Measurements from ENCODE around the gene ADCK1. TPM values are rescaled to one million over a fixed set of nuclear protein-coding genes. Genes with fewer than 3 reads are reported as not detected.
A peak's percentile ranks its signal among the peaks of the same experiment; 100 is the strongest.

Gene ADCK1
- total and polyA plus RNA-seq, 4 donors = 5.7 to 8.8 (median 7.0) TPM

- no peak overlapping the region for H3K4me3 ChIP-seq
- no peak overlapping the region for H3K9ac ChIP-seq (ENCODE audit: insufficient read depth in 1 of 2, low read length in 2 of 2)
- H3K4me1 ChIP-seq (ENCODE audit: control insufficient read depth in 5 of 5, insufficient read depth in 5 of 5, low read length in 5 of 5) = peaks cover 0 to 3% (median 0%) of the 10 kb centered on the region in 5 donors
- ATAC-seq (ENCODE audit: insufficient read depth, low FRiP score) (no peak), DNase-seq (peak; percentile 26 to 35 (median 33))
- H3K27me3 ChIP-seq (ENCODE audit: control insufficient read depth in 3 of 3, insufficient read depth in 3 of 3, low read length in 2 of 3) = peaks cover 3 to 20% (median 14%) of the 10 kb centered on the region in 3 donors
- 1 to 3% methylated on average over 33 to 35 of the region's 35 CpGs for WGBS, 2 donors
- H3K36me3 ChIP-seq (ENCODE audit: control insufficient read depth in 4 of 4, insufficient read depth in 4 of 4, low read length in 4 of 4) = no peaks in the 10 kb centered on the region
- no peak overlapping the region for H3K27ac ChIP-seq (ENCODE audit: low read depth in 1 of 2, low read length in 1 of 2)
- no peaks in the 10 kb centered on the region for H3K9me3 ChIP-seq (ENCODE audit: control insufficient read depth in 4 of 4, insufficient read depth in 3 of 4, low read length in 3 of 4)
- TF ChIP-seq, protein P1, sequence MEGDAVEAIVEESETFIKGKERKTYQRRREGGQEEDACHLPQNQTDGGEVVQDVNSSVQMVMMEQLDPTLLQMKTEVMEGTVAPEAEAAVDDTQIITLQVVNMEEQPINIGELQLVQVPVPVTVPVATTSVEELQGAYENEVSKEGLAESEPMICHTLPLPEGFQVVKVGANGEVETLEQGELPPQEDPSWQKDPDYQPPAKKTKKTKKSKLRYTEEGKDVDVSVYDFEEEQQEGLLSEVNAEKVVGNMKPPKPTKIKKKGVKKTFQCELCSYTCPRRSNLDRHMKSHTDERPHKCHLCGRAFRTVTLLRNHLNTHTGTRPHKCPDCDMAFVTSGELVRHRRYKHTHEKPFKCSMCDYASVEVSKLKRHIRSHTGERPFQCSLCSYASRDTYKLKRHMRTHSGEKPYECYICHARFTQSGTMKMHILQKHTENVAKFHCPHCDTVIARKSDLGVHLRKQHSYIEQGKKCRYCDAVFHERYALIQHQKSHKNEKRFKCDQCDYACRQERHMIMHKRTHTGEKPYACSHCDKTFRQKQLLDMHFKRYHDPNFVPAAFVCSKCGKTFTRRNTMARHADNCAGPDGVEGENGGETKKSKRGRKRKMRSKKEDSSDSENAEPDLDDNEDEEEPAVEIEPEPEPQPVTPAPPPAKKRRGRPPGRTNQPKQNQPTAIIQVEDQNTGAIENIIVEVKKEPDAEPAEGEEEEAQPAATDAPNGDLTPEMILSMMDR (IDR thresholded peaks at IDR 0.05; ENCODE audit: control extremely low read depth, extremely low read depth) = no peak
Measured at GRCh38 chr14:77965919-77966435, 166.1 kb downstream of the ADCK1 start.

- Histone ChIP-seq H3K9me3 (ENCODE audit: control insufficient read depth in 4 of 4, insufficient read depth in 3 of 4, low read length in 3 of 4) (no peaks in the 10 kb centered on the region), H3K27me3 (ENCODE audit: control insufficient read depth in 3 of 3, insufficient read depth in 3 of 3, low read length in 2 of 3) (peaks cover 3 to 20% (median 14%) of the 10 kb centered on the region in 3 donors), H3K27ac (ENCODE audit: low read depth in 1 of 2, low read length in 1 of 2) (no peak overlapping the region), H3K4me3 (no peak overlapping the region), H3K36me3 (ENCODE audit: control insufficient read depth in 4 of 4, insufficient read depth in 4 of 4, low read length in 4 of 4) (no peaks in the 10 kb centered on the region), H3K9ac (ENCODE audit: insufficient read depth in 1 of 2, low read length in 2 of 2) (no peak overlapping the region), H3K4me1 (ENCODE audit: control insufficient read depth in 5 of 5, insufficient read depth in 5 of 5, low read length in 5 of 5) (peaks cover 0 to 3% (median 0%) of the 10 kb centered on the region in 5 donors)
- ATAC-seq (ENCODE audit: insufficient read depth, low FRiP score) (no peak), DNase-seq (no peak)
- TF ChIP-seq, protein P1 (IDR thresholded peaks at IDR 0.05; ENCODE audit: control extremely low read depth, extremely low read depth) = no peak
- WGBS, 2 donors = 91 to 100% methylated on average over 1 of the region's 1 CpG
Measured at GRCh38 chr14:77967110-77967509, 167.2 kb downstream of the ADCK1 start.

- H3K27ac ChIP-seq (ENCODE audit: low read depth in 1 of 2, low read length in 1 of 2) = no peak overlapping the region
- H3K9ac ChIP-seq (ENCODE audit: insufficient read depth in 1 of 2, low read length in 2 of 2) = no peak overlapping the region
- H3K9me3 ChIP-seq (ENCODE audit: control insufficient read depth in 4 of 4, insufficient read depth in 3 of 4, low read length in 3 of 4) = peaks cover 0 to 3% (median 0%) of the 10 kb centered on the region in 4 donors
- ATAC-seq (ENCODE audit: insufficient read depth, low FRiP score) (no peak), DNase-seq (no peak)
- H3K27me3 ChIP-seq (ENCODE audit: control insufficient read depth in 3 of 3, insufficient read depth in 3 of 3, low read length in 2 of 3) = peaks cover 3 to 14% (median 11%) of the 10 kb centered on the region in 3 donors
- no peak overlapping the region for H3K4me3 ChIP-seq
- 83 to 95% methylated on average over 3 of the region's 3 CpGs for WGBS, 2 donors
- peaks cover 0 to 3% (median 0%) of the 10 kb centered on the region in 5 donors for H3K4me1 ChIP-seq (ENCODE audit: control insufficient read depth in 5 of 5, insufficient read depth in 5 of 5, low read length in 5 of 5)
- H3K36me3 ChIP-seq (ENCODE audit: control insufficient read depth in 4 of 4, insufficient read depth in 4 of 4, low read length in 4 of 4) = no peaks in the 10 kb centered on the region
- TF ChIP-seq, protein P1 (IDR thresholded peaks at IDR 0.05; ENCODE audit: control extremely low read depth, extremely low read depth) = no peak
Measured at GRCh38 chr14:77970646-77971045, 170.7 kb downstream of the ADCK1 start.

- H3K9me3 ChIP-seq (ENCODE audit: control insufficient read depth in 4 of 4, insufficient read depth in 3 of 4, low read length in 3 of 4) = peaks cover 0 to 3% (median 0%) of the 10 kb centered on the region in 4 donors
- no peak overlapping the region for H3K9ac ChIP-seq (ENCODE audit: insufficient read depth in 1 of 2, low read length in 2 of 2)
- H3K4me1 ChIP-seq (ENCODE audit: control insufficient read depth in 5 of 5, insufficient read depth in 5 of 5, low read length in 5 of 5) = no peaks in the 10 kb centered on the region
- H3K36me3 ChIP-seq (ENCODE audit: control insufficient read depth in 4 of 4, insufficient read depth in 4 of 4, low read length in 4 of 4) = no peaks in the 10 kb centered on the region
- DNase-seq (no peak), ATAC-seq (ENCODE audit: insufficient read depth, low FRiP score) (no peak)
- no peak overlapping the region for H3K27ac ChIP-seq (ENCODE audit: low read depth in 1 of 2, low read length in 1 of 2)
- peaks cover 0 to 6% (median 0%) of the 10 kb centered on the region in 3 donors for H3K27me3 ChIP-seq (ENCODE audit: control insufficient read depth in 3 of 3, insufficient read depth in 3 of 3, low read length in 2 of 3)
- H3K4me3 ChIP-seq = no peak overlapping the region
- WGBS, 2 donors = 96 to 97% methylated on average over 5 of the region's 5 CpGs
- TF ChIP-seq, protein P1 (IDR thresholded peaks at IDR 0.05; ENCODE audit: control extremely low read depth, extremely low read depth) = no peak
Measured at GRCh38 chr14:77973246-77973645, 173.3 kb downstream of the ADCK1 start.

Measured in lung (tissue), 12 donors.